PC-9 (cell line): Measurements from ENCODE around the gene LRCOL1. TPM values are rescaled to one million over a fixed set of nuclear protein-coding genes. Genes with fewer than 3 reads are reported as not detected.

ENCODE experiments used
- BruUV-seq: library from RNA; stranded (reverse); fragments of 400-500 nt; replicated peaks from 2 replicates; lab custom pipeline; 2021; lab: Mats Ljungman, UMichigan
- CTCF ChIA-PET: fragments of 300-600 bp; sonication (Branson Sonifier 250); formaldehyde crosslinking; loops from one replicate; lab custom pipeline; 2022; ENCODE audit warnings: antibody characterized with exemption; lab: Charles Lee
- POLR2A ChIA-PET: fragments of 300-600 bp; sonication (Branson Sonifier 250); formaldehyde crosslinking; loops from one replicate; lab custom pipeline; 2022; ENCODE audit warnings: antibody characterized with exemption; ENCODE audit not compliant: unreplicated experiment; lab: Charles Lee
- DNase-seq, 2 experiments: peaks; one replicate each; pipeline versions ENCODE4 v3.0.0 to v3.0.0-alpha.2; 2015 to 2022; ENCODE audit warnings: mixed read lengths in 1 of 2
- H2AFZ ChIP-seq: fragments of 200-600 bp; sonication (generic); 2 replicates; pipeline ENCODE4 v1.8.1; 2017; ENCODE audit warnings: antibody characterized with exemption
- H3F3A ChIP-seq: fragments of 200-600 bp; sonication (generic); 2 replicates; pipeline ENCODE4 v1.8.1; 2017; ENCODE audit warnings: antibody characterized with exemption, mild to moderate bottlenecking, low read depth; ENCODE audit not compliant: insufficient read depth
- H3K27ac ChIP-seq: fragments of 200-600 bp; sonication (generic); 2 replicates; pipeline ENCODE4 v1.6.1; 2016; ENCODE audit warnings: mixed run types
- H3K27me3 ChIP-seq: fragments of 200-600 bp; sonication (generic); 2 replicates; pipeline ENCODE4 v1.6.1; 2016; ENCODE audit warnings: low read depth, mixed run types; ENCODE audit not compliant: insufficient read depth
- H3K36me3 ChIP-seq: fragments of 200-600 bp; sonication (generic); 2 replicates; pipeline ENCODE4 v1.6.1; 2016; ENCODE audit warnings: low read depth, mixed run types
- H3K4me1 ChIP-seq: fragments of 200-600 bp; sonication (generic); replicated peaks from 2 replicates; pipeline ENCODE4 v1.6.1; 2016; ENCODE audit warnings: mixed run types; ENCODE audit not compliant: insufficient read depth
- H3K4me2 ChIP-seq: fragments of 200-600 bp; sonication (generic); 2 replicates; pipeline ENCODE4 v1.6.1; 2017; ENCODE audit warnings: mixed run types
- H3K4me3 ChIP-seq: fragments of 200-600 bp; sonication (generic); 2 replicates; pipeline ENCODE4 v1.6.1; 2016; ENCODE audit warnings: mixed run types
- H3K79me2 ChIP-seq: fragments of 200-600 bp; sonication (generic); 2 replicates; pipeline ENCODE4 v1.6.1; 2017; ENCODE audit warnings: low read depth, mixed run types
- H3K9me2 ChIP-seq: fragments of 200-600 bp; sonication (generic); 2 replicates; pipeline ENCODE4 v1.8.1; 2017; ENCODE audit warnings: mild to moderate bottlenecking; ENCODE audit not compliant: insufficient read depth
- H3K9me3 ChIP-seq: fragments of 200-600 bp; sonication (generic); 2 replicates; pipeline ENCODE4 v1.8.1; 2016; ENCODE audit warnings: low read depth; ENCODE audit not compliant: insufficient read depth
- H4K20me1 ChIP-seq: fragments of 200-600 bp; sonication (generic); 2 replicates; pipeline ENCODE4 v1.8.1; 2017; ENCODE audit not compliant: insufficient read depth
- CTCF ChIP-seq: fragments of 200-600 bp; sonication (generic); conservative IDR thresholded peaks from 2 replicates; pipeline ENCODE4 v1.6.1; 2017; ENCODE audit warnings: mixed run types, antibody characterized with exemption, mild to moderate bottlenecking, moderate library complexity
- EZH2 ChIP-seq: fragments of 200-600 bp; sonication (generic); IDR thresholded peaks from 2 replicates; pipeline ENCODE4 v1.8.0; 2017; ENCODE audit warnings: antibody characterized with exemption, low read depth
- intact Hi-C: fragments of 100-400 bp; cut with micrococcal nuclease; formaldehyde crosslinking; loops from one replicate; pipeline ENCODE4 v1.10.0; 2022; ENCODE audit not compliant: unreplicated experiment
- total RNA-seq: library from RNA; stranded (reverse); gene quantifications from 2 replicates; pipeline ENCODE4 v1.2.3, GENCODE V29; 2021

Gene LRCOL1
- total RNA-seq, 1 experiment from 2014 or later = not detected

- Histone ChIP-seq H3K27me3 (no peaks in the 10 kb centered on the region), H3K9me2 (no peaks in the 10 kb centered on the region), H3K4me1 (no peaks in the 10 kb centered on the region), H3K4me2 (no peak overlapping the region), H3K4me3 (no peak overlapping the region), H3K79me2 (no peaks in the 10 kb centered on the region), H4K20me1 (peaks cover 9% of the 10 kb centered on the region; the same call in 1 of the 2 replicates), H3K36me3 (no peaks in the 10 kb centered on the region), H3F3A (no peaks in the 10 kb centered on the region), H2AFZ (no peak overlapping the region), H3K27ac (no peak overlapping the region), H3K9me3 (no peaks in the 10 kb centered on the region)
- DNase-seq = no peak
- POLR2A ChIA-PET = no interaction called here
- CTCF ChIA-PET = no interaction called here
- TF ChIP-seq CTCF (no peak), EZH2 (no peak)
- intact Hi-C loops = no loop called here
- BruUV-seq = no TSS peak
These were observed 31.6 kb downstream of the LRCOL1 start for GRCh38 chr12:132578826-132579225.

- Histone ChIP-seq H2AFZ (no peak overlapping the region), H3K9me2 (no peaks in the 10 kb centered on the region), H3K79me2 (no peaks in the 10 kb centered on the region), H3K4me1 (no peaks in the 10 kb centered on the region), H3K27me3 (no peaks in the 10 kb centered on the region), H3K27ac (no peak overlapping the region), H3K36me3 (no peaks in the 10 kb centered on the region), H3K9me3 (no peaks in the 10 kb centered on the region), H3F3A (no peaks in the 10 kb centered on the region), H3K4me3 (no peak overlapping the region), H4K20me1 (peaks cover 9% of the 10 kb centered on the region; the same call in 1 of the 2 replicates), H3K4me2 (no peak overlapping the region)
- POLR2A ChIA-PET = no interaction called here
- CTCF ChIA-PET = no interaction called here
- TF ChIP-seq EZH2 = no peak
- TF ChIP-seq CTCF = no peak
- no TSS peak for BruUV-seq
- DNase-seq = no peak
- intact Hi-C loops = no loop called here
These were observed 32.3 kb downstream of the LRCOL1 start for GRCh38 chr12:132578118-132578517.

- BruUV-seq = no TSS peak
- intact Hi-C loops = no loop called here
- ChIA-PET POLR2A (no interaction called here), CTCF (no interaction called here)
- Histone ChIP-seq H3K36me3 (no peaks in the 10 kb centered on the region), H3K4me3 (no peak overlapping the region), H4K20me1 (peaks cover 9% of the 10 kb centered on the region; the same call in 1 of the 2 replicates), H3K27ac (no peak overlapping the region), H3K9me3 (no peaks in the 10 kb centered on the region), H3K4me1 (no peaks in the 10 kb centered on the region), H3K27me3 (no peaks in the 10 kb centered on the region), H3F3A (no peaks in the 10 kb centered on the region), H3K79me2 (no peaks in the 10 kb centered on the region), H3K4me2 (no peak overlapping the region), H3K9me2 (no peaks in the 10 kb centered on the region), H2AFZ (no peak overlapping the region)
- no peak for DNase-seq
- TF ChIP-seq EZH2 = no peak
- TF ChIP-seq CTCF = no peak
These were observed 33.0 kb downstream of the LRCOL1 start for GRCh38 chr12:132577191-132577920.
